Duodenal mucosa (tissue), 2 donors: Measurements from ENCODE around the gene SELENOM.
"Not testable (repeated sequence)": the region's sequence is repeated elsewhere in the genome, so short reads cannot be mapped to it uniquely, and the experiment has no call there.

Experiments
- H3K27ac ChIP-seq: one replicate; pipeline ENCODE4 v1.7.0; 2013; ENCODE audit warnings: low read depth, low read length
- H3K27me3 ChIP-seq, 2 donors: one replicate each; pipeline ENCODE4 v1.7.0; 2013; ENCODE audit warnings: low read length in 2 of 2, control low read depth in 1 of 2; ENCODE audit not compliant: insufficient read depth in 2 of 2, control insufficient read depth in 1 of 2
- H3K36me3 ChIP-seq, 2 donors: one replicate each; pipeline ENCODE4 v1.7.0; 2013; ENCODE audit warnings: low read length in 2 of 2, control low read depth in 1 of 2; ENCODE audit not compliant: insufficient read depth in 2 of 2, control insufficient read depth in 1 of 2
- H3K4me1 ChIP-seq, 2 donors: one replicate each; pipeline ENCODE4 v1.7.0; 2013; ENCODE audit warnings: low read length in 2 of 2, control low read depth in 1 of 2; ENCODE audit not compliant: insufficient read depth in 2 of 2, control insufficient read depth in 1 of 2
- H3K4me3 ChIP-seq, 2 donors: one replicate each; pipeline ENCODE4 v1.7.0; 2013; ENCODE audit warnings: low read length in 2 of 2, low read depth in 1 of 2
- H3K9ac ChIP-seq, 2 donors: one replicate each; pipeline ENCODE4 v1.7.0; 2013; ENCODE audit warnings: low read length in 2 of 2, low read depth in 1 of 2
- H3K9me3 ChIP-seq, 2 donors: one replicate each; pipeline ENCODE4 v1.7.0; 2013; ENCODE audit warnings: low read length in 2 of 2, control low read depth in 1 of 2; ENCODE audit not compliant: control insufficient read depth in 1 of 2

SELENOM gene

GRCh38 chr22:31062566-31063230 is 44.7 kb downstream of the SELENOM start:
- Histone ChIP-seq H3K4me3 (no peak overlapping the region), H3K9ac (no peak overlapping the region), H3K9me3 (no peaks in the 10 kb centered on the region), H3K27ac (no peak overlapping the region), H3K27me3 (no peaks in the 10 kb centered on the region), H3K36me3 (no peaks in the 10 kb centered on the region), H3K4me1 (peaks cover 0 to 7% of the 10 kb centered on the region in 2 donors)

- H3K36me3 ChIP-seq, H3K4me1 ChIP-seq, H3K27ac ChIP-seq, H3K27me3 ChIP-seq, H3K9me3 ChIP-seq, H3K9ac ChIP-seq, H3K4me3 ChIP-seq: not testable (repeated sequence)
These were observed 47.7 kb downstream of the SELENOM start for GRCh38 chr22:31059663-31060062.

GRCh38 chr22:31056986-31057599 is 50.3 kb downstream of the SELENOM start:
- Histone ChIP-seq H3K27me3 (no peaks in the 10 kb centered on the region), H3K4me3 (no peak overlapping the region), H3K36me3 (no peaks in the 10 kb centered on the region), H3K27ac (no peak overlapping the region), H3K4me1 (peaks cover 0 to 5% of the 10 kb centered on the region in 2 donors), H3K9me3 (no peaks in the 10 kb centered on the region), H3K9ac (no peak overlapping the region)

- no peak overlapping the region for H3K9ac ChIP-seq
These were observed 51.7 kb downstream of the SELENOM start for GRCh38 chr22:31055635-31056159.

GRCh38 chr22:31055117-31055634 is 52.2 kb downstream of the SELENOM start:
- no peak overlapping the region for H3K9ac ChIP-seq
- no peak overlapping the region for H3K4me3 ChIP-seq
- peak overlapping the region; percentile 55 for H3K27ac ChIP-seq
- H3K9me3 ChIP-seq, result no peaks in the 10 kb centered on the region
- no peaks in the 10 kb centered on the region for H3K27me3 ChIP-seq
- peaks cover 0 to 5% of the 10 kb centered on the region in 2 donors for H3K4me1 ChIP-seq
- H3K36me3 ChIP-seq, result no peaks in the 10 kb centered on the region

More at GRCh38 chr22:31055635-31056159, 51.7 kb downstream of the SELENOM start:
- peak overlapping the region; percentile 8 for H3K27ac ChIP-seq
- no peaks in the 10 kb centered on the region for H3K36me3 ChIP-seq
- peaks cover 0 to 5% of the 10 kb centered on the region in 2 donors for H3K4me1 ChIP-seq
- H3K27me3 ChIP-seq, result no peaks in the 10 kb centered on the region
- no peak overlapping the region for H3K4me3 ChIP-seq
- no peaks in the 10 kb centered on the region for H3K9me3 ChIP-seq
